Kidney epithelial cell (primary cell): ENCODE measurements around the gene TRMT44. TPM values are rescaled to one million over a fixed set of nuclear protein-coding genes. Genes with fewer than 3 reads are reported as not detected.

Source experiments
- DNase-seq: peaks from one replicate; pipeline ENCODE4 v3.0.0-alpha.2; 2010; ENCODE audit warnings: low read depth
- H3K27me3 ChIP-seq: 2 replicates; pipeline ENCODE4 v1.6.0; 2011; ENCODE audit warnings: low read length; ENCODE audit not compliant: control insufficient read depth, insufficient read depth
- H3K36me3 ChIP-seq: 2 replicates; pipeline ENCODE4 v1.5.1; 2011; ENCODE audit warnings: low read length; ENCODE audit not compliant: control insufficient read depth, insufficient read depth
- H3K4me3 ChIP-seq: 2 replicates; pipeline ENCODE4 v1.5.1; 2011; ENCODE audit warnings: low read depth, mild to moderate bottlenecking, control low read depth, low read length
- CTCF ChIP-seq: IDR thresholded peaks from 2 replicates; pipeline ENCODE4 v1.5.1; 2011; ENCODE audit warnings: mild to moderate bottlenecking, moderate library complexity, low read length, control low read depth, inconsistent platforms; ENCODE audit not compliant: insufficient read depth, poor library complexity, severe bottlenecking
- total RNA-seq: library from RNA; depleted of rRNA; stranded (reverse); fragments of >200 nt; gene quantifications from 2 replicates; pipeline ENCODE4 v1.2.3, GENCODE V29; 2015

TRMT44 gene
- total RNA-seq, 1 donor from 2014 or later, result 22.8 TPM

- no peak overlapping the region for H3K4me3 ChIP-seq
- TF ChIP-seq CTCF, result no peak
- H3K36me3 ChIP-seq, result no peaks in the 10 kb centered on the region
- no peak for DNase-seq
- no peaks in the 10 kb centered on the region for H3K27me3 ChIP-seq
Observed at GRCh38 chr4:8492174-8492573, 51.6 kb downstream of the TRMT44 start.

- Histone ChIP-seq H3K4me3 (no peak overlapping the region), H3K36me3 (no peaks in the 10 kb centered on the region), H3K27me3 (no peaks in the 10 kb centered on the region)
- TF ChIP-seq CTCF, result no peak
- no peak for DNase-seq
Observed at GRCh38 chr4:8493484-8493883, 52.9 kb downstream of the TRMT44 start.

- no peak for DNase-seq
- no peak for TF ChIP-seq CTCF
- H3K36me3 ChIP-seq, result no peaks in the 10 kb centered on the region
- no peaks in the 10 kb centered on the region for H3K27me3 ChIP-seq
- H3K4me3 ChIP-seq, result no peak overlapping the region
Observed at GRCh38 chr4:8494218-8494617, 53.6 kb downstream of the TRMT44 start.

GRCh38 chr4:8494983-8495548 is 54.5 kb downstream of the TRMT44 start:
- no peak for TF ChIP-seq CTCF
- Histone ChIP-seq H3K4me3 (no peak overlapping the region), H3K36me3 (no peaks in the 10 kb centered on the region), H3K27me3 (no peaks in the 10 kb centered on the region)
- DNase-seq, result no peak

- H3K4me3 ChIP-seq, result no peak overlapping the region
- TF ChIP-seq CTCF, result no peak
Observed at GRCh38 chr4:8495803-8496202, 55.2 kb downstream of the TRMT44 start.

GRCh38 chr4:8497762-8498161 is 57.2 kb downstream of the TRMT44 start:
- no peak for TF ChIP-seq CTCF
- Histone ChIP-seq H3K27me3 (no peaks in the 10 kb centered on the region), H3K4me3 (no peak overlapping the region), H3K36me3 (no peaks in the 10 kb centered on the region)
- no peak for DNase-seq

More at GRCh38 chr4:8495803-8496202, 55.2 kb downstream of the TRMT44 start:
- Histone ChIP-seq H3K36me3 (no peaks in the 10 kb centered on the region), H3K27me3 (no peaks in the 10 kb centered on the region)
- no peak for DNase-seq
